ENCODE results near the gene AGRN. TPM values are rescaled to one million over a fixed set of nuclear protein-coding genes. Genes with fewer than 3 reads are reported as not detected.

Gene AGRN
- total RNA-seq, 1 experiment from 2014 or later: 126 TPM

DNA sequence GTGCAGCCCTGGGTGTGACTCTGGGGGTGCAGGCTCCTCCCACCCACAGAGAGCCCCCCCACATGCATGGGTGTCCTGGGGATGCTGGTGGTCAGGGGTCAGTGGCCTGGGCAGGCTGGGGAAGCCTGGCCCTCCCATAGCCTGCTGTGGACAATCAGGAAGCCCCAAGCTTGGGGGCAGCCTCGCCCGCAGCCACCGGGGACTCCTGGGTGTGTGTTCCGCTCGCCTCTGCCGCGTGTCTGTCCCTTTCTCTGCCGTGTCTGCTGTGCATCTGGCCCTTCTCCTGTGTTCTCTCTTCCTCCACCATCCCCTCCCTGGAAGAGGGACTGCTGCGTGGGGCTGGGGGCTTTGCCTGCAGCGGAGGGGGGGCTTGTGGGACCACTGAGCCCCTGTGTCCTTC lies 22.9 kb downstream of the AGRN start:
- Histone ChIP-seq H3K36me3 (replicated peaks; ENCODE audit: control insufficient read depth, insufficient read depth, low read length) (peaks cover 9% of the 10 kb centered on the region), H3K27me3 (ENCODE audit: control insufficient read depth, insufficient read depth, low read length) (peaks cover 26% of the 10 kb centered on the region), H3K4me3 (ENCODE audit: insufficient read depth, low read depth, low read length) (no peak overlapping the region)
- no peak for DNase-seq

DNA sequence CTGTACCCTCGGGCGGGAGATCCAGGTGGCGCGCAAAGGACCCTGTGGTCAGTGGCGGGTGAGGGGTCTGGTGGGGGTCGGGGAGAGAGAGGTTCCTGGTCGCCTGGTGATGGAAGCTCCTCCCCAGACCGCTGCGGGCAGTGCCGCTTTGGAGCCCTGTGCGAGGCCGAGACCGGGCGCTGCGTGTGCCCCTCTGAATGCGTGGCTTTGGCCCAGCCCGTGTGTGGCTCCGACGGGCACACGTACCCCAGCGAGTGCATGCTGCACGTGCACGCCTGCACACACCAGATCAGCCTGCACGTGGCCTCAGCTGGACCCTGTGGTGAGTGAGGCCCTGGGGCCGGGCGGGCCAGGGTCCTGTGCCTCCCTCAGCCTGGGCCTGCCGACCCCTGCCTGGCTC lies 23.5 kb downstream of the AGRN start:
- H3K4me3 ChIP-seq (ENCODE audit: insufficient read depth, low read depth, low read length): no peak overlapping the region
- peaks cover 9% of the 10 kb centered on the region for H3K36me3 ChIP-seq (replicated peaks; ENCODE audit: control insufficient read depth, insufficient read depth, low read length)
- no peak for DNase-seq
- H3K27me3 ChIP-seq (ENCODE audit: control insufficient read depth, insufficient read depth, low read length): peaks cover 20% of the 10 kb centered on the region

- Histone ChIP-seq H3K36me3 (replicated peaks; ENCODE audit: control insufficient read depth, insufficient read depth, low read length) (peaks cover 9% of the 10 kb centered on the region), H3K27me3 (ENCODE audit: control insufficient read depth, insufficient read depth, low read length) (peaks cover 15% of the 10 kb centered on the region), H3K4me3 (ENCODE audit: insufficient read depth, low read depth, low read length) (no peak overlapping the region)
- no peak for DNase-seq
These were observed 24.0 kb downstream of the AGRN start for GRCh38 chr1:1043921-1044320.

- H3K36me3 ChIP-seq (replicated peaks; ENCODE audit: control insufficient read depth, insufficient read depth, low read length): peaks cover 9% of the 10 kb centered on the region
- H3K27me3 ChIP-seq (ENCODE audit: control insufficient read depth, insufficient read depth, low read length): peaks cover 10% of the 10 kb centered on the region
- no peak for DNase-seq
- H3K4me3 ChIP-seq (ENCODE audit: insufficient read depth, low read depth, low read length): no peak overlapping the region
These were observed 24.6 kb downstream of the AGRN start for GRCh38 chr1:1044455-1045078.

DNA sequence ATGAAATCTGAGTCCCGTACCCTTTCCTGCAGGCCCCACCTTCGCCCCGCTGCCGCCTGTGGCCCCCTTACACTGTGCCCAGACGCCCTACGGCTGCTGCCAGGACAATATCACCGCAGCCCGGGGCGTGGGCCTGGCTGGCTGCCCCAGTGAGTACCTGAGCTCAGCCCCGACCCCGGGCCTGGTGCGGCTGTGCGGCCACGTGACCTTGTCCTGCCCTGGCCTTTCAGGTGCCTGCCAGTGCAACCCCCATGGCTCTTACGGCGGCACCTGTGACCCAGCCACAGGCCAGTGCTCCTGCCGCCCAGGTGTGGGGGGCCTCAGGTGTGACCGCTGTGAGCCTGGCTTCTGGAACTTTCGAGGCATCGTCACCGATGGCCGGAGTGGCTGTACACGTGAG lies 25.2 kb downstream of the AGRN start:
- Histone ChIP-seq H3K36me3 (replicated peaks; ENCODE audit: control insufficient read depth, insufficient read depth, low read length) (peaks cover 9% of the 10 kb centered on the region), H3K4me3 (ENCODE audit: insufficient read depth, low read depth, low read length) (no peak overlapping the region), H3K27me3 (ENCODE audit: control insufficient read depth, insufficient read depth, low read length) (peaks cover 5% of the 10 kb centered on the region)
- no peak for DNase-seq

DNA sequence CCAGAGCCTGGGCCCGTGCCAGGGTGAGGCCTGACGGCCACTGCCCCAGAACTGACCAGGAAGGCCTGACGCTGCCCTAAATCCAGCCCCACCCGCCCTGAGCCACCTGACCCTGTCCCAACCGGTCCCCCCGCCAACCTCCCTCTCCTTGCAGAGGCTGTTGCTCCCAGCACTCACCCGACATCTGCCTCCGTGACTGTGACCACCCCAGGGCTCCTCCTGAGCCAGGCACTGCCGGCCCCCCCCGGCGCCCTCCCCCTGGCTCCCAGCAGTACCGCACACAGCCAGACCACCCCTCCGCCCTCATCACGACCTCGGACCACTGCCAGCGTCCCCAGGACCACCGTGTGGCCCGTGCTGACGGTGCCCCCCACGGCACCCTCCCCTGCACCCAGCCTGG lies 26.3 kb downstream of the AGRN start:
- H3K36me3 ChIP-seq (replicated peaks; ENCODE audit: control insufficient read depth, insufficient read depth, low read length): peaks cover 9% of the 10 kb centered on the region
- no peak for DNase-seq
- no peak overlapping the region for H3K4me3 ChIP-seq (ENCODE audit: insufficient read depth, low read depth, low read length)
- no peaks in the 10 kb centered on the region for H3K27me3 ChIP-seq (ENCODE audit: control insufficient read depth, insufficient read depth, low read length)

- H3K4me3 ChIP-seq (ENCODE audit: insufficient read depth, low read depth, low read length): no peak overlapping the region
- no peak for DNase-seq
- H3K27me3 ChIP-seq (ENCODE audit: control insufficient read depth, insufficient read depth, low read length): no peaks in the 10 kb centered on the region
- H3K36me3 ChIP-seq (replicated peaks; ENCODE audit: control insufficient read depth, insufficient read depth, low read length): peaks cover 11% of the 10 kb centered on the region
These were observed 26.8 kb downstream of the AGRN start for GRCh38 chr1:1046767-1047166.

- DNase-seq: no peak
- Histone ChIP-seq H3K4me3 (ENCODE audit: insufficient read depth, low read depth, low read length) (no peak overlapping the region), H3K36me3 (replicated peaks; ENCODE audit: control insufficient read depth, insufficient read depth, low read length) (peaks cover 15% of the 10 kb centered on the region), H3K27me3 (ENCODE audit: control insufficient read depth, insufficient read depth, low read length) (no peaks in the 10 kb centered on the region)
These were observed 27.5 kb downstream of the AGRN start for GRCh38 chr1:1047407-1047806.

DNA sequence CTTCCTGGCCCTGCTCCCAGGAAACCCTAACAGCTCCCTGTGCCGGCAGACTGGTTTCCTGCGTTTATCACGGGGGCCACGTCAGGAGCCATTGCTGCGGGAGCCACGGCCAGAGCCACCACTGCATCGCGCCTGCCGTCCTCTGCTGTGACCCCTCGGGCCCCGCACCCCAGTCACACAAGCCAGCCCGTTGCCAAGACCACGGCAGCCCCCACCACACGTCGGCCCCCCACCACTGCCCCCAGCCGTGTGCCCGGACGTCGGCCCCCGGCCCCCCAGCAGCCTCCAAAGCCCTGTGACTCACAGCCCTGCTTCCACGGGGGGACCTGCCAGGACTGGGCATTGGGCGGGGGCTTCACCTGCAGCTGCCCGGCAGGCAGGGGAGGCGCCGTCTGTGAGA lies 28.0 kb downstream of the AGRN start:
- Histone ChIP-seq H3K4me3 (ENCODE audit: insufficient read depth, low read depth, low read length) (no peak overlapping the region), H3K27me3 (ENCODE audit: control insufficient read depth, insufficient read depth, low read length) (no peaks in the 10 kb centered on the region), H3K36me3 (replicated peaks; ENCODE audit: control insufficient read depth, insufficient read depth, low read length) (peaks cover 20% of the 10 kb centered on the region)
- no peak for DNase-seq

DNA sequence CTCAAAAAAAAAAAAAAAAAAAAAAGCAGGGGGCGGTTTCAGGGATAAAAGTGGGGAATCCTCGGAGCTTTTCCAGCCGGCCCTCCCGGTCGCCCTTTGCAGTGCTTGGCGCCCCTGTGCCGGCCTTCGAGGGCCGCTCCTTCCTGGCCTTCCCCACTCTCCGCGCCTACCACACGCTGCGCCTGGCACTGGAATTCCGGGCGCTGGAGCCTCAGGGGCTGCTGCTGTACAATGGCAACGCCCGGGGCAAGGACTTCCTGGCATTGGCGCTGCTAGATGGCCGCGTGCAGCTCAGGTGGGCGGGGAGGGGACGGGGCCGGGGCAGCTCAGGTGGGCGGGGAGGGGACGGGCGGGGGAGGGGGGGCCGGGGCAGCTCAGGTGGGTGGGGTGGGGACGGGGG lies 28.8 kb downstream of the AGRN start:
- peaks cover 23% of the 10 kb centered on the region for H3K36me3 ChIP-seq (replicated peaks; ENCODE audit: control insufficient read depth, insufficient read depth, low read length)
- H3K27me3 ChIP-seq (ENCODE audit: control insufficient read depth, insufficient read depth, low read length): no peaks in the 10 kb centered on the region
- no peak for DNase-seq
- H3K4me3 ChIP-seq (ENCODE audit: insufficient read depth, low read depth, low read length): no peak overlapping the region

- H3K27me3 ChIP-seq (ENCODE audit: control insufficient read depth, insufficient read depth, low read length): no peaks in the 10 kb centered on the region
- DNase-seq: no peak
- peaks cover 22% of the 10 kb centered on the region for H3K36me3 ChIP-seq (replicated peaks; ENCODE audit: control insufficient read depth, insufficient read depth, low read length)
- H3K4me3 ChIP-seq (ENCODE audit: insufficient read depth, low read depth, low read length): no peak overlapping the region
These were observed 29.6 kb downstream of the AGRN start for GRCh38 chr1:1049318-1050165.

- peaks cover 18% of the 10 kb centered on the region for H3K36me3 ChIP-seq (replicated peaks; ENCODE audit: control insufficient read depth, insufficient read depth, low read length)
- no peak overlapping the region for H3K4me3 ChIP-seq (ENCODE audit: insufficient read depth, low read depth, low read length)
- no peaks in the 10 kb centered on the region for H3K27me3 ChIP-seq (ENCODE audit: control insufficient read depth, insufficient read depth, low read length)
- DNase-seq: no peak
These were observed 30.7 kb downstream of the AGRN start for GRCh38 chr1:1050577-1051052.

- Histone ChIP-seq H3K27me3 (ENCODE audit: control insufficient read depth, insufficient read depth, low read length) (no peaks in the 10 kb centered on the region), H3K4me3 (ENCODE audit: insufficient read depth, low read depth, low read length) (no peak overlapping the region), H3K36me3 (replicated peaks; ENCODE audit: control insufficient read depth, insufficient read depth, low read length) (peaks cover 15% of the 10 kb centered on the region)
- peak; percentile 73 for DNase-seq
These were observed 31.3 kb downstream of the AGRN start for GRCh38 chr1:1051127-1051810.

DNA sequence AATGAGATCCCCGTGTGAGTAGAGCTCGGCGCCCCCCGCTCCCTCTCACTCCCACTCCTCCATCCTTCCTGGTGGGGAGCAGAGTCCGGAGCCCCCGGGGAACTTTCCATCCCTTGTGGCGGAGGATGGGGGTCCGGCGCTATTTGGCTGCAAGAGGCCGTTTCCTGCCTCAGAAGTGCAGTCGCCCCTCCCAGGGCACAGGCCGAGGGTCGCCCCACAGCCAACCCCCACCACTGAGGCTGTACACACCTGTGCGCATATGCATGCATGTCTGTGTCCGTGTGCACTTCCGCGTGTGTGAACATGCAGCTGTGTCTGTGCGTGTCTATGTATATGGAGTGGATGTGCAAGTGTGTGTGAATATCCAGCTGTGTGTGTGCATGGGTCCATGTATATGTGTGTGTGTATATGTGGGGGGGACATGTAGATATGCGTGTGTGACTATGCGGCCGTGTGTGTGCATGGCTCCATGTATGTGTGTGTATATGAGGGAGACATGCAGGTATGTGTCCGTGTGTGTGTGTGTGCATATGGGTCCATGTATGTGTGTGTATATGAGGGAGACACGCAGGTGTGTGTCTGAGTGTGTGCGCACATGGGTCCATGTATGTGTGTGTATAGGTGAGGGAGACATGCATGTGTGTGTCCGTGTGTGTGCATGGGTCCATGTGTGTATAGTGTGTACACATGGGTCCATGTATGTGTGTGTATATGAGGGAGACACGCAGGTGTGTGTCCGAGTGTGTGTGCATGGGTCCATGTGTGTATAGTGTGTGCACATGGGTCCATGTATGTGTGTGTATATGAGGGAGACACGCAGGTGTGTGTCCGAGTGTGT lies 32.3 kb downstream of the AGRN start:
- H3K4me3 ChIP-seq (ENCODE audit: insufficient read depth, low read depth, low read length): no peak overlapping the region
- H3K27me3 ChIP-seq (ENCODE audit: control insufficient read depth, insufficient read depth, low read length): 0 out of 2 replicates have a peak, but pooled peaks cover 2% of the 10 kb centered on the region
- no peak for DNase-seq
- H3K36me3 ChIP-seq (replicated peaks; ENCODE audit: control insufficient read depth, insufficient read depth, low read length): peaks cover 13% of the 10 kb centered on the region
